ENCODE measurements around the gene RPL27.

- TF ChIP-seq CTCF (IDR thresholded peaks at IDR 0.05; ENCODE audit: borderline replicate concordance, extremely low read depth, low read length, poor library complexity, severe bottlenecking) (no peak), EZH2 (IDR thresholded peaks at IDR 0.05; ENCODE audit: borderline replicate concordance, low read depth, low read length, severe bottlenecking) (no peak)
Measured at GRCh38 chr17:42999003-42999525, 845 bp downstream of the RPL27 start.
